Loucy (cell line): Measurements from ENCODE around the gene VPS9D1.

Experiments used
- CTCF ChIP-seq: fragments of 200-600 bp; sonication (generic); conservative IDR thresholded peaks from 2 replicates; pipeline ENCODE4 v1.5.1; 2014; ENCODE audit warnings: mild to moderate bottlenecking, antibody characterized with exemption, low read length
- EZH2phosphoT487 ChIP-seq: fragments of 200-600 bp; IDR thresholded peaks from 2 replicates; pipeline ENCODE4 v1.6.1; 2018; ENCODE audit warnings: antibody characterized with exemption, mild to moderate bottlenecking, moderate library complexity, borderline replicate concordance

DNA sequence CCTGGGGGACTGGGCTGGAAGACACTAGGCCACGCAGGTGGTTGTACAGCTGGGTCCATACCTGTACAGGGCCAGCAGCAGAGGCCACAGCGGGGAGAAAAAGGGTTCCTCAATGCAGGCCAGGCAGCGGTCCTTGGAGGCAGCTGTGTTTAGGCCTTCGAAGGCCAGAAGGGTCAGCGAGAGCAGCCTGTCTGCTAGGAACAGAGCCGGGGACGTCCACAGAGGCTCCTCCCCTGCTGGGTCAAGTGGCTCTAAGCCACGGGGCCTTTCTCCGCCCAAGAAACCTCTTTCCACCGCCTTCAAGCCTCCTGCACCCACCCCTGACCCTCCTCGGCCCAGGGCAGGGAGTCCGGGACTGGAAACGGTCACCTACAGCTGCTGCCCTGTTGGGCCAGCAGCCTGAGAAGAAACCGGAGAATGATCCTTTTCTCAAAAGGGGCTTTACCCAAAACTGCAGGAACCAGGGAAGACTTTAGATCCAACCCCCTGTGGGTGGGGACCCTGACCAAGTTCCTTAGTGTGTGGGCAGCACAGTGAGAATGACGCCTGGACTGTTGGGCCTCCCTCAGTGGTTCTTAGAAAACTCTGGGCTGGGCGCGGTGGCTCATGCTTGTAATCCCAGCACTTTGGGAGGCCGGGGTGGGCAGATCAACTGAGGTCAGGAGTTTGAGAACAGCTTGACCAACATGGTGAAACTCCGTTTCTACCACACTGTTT lies 10.8 kb downstream of the VPS9D1 start:
- TF ChIP-seq CTCF, result no peak
- no peak for TF ChIP-seq EZH2phosphoT487
